AG10803 (cell line): ENCODE measurements around the gene L3MBTL3.
A peak's percentile ranks its signal among the peaks of the same experiment; 100 is the strongest.

Experiments used
- DNase-seq: peaks from one replicate; pipeline ENCODE4 v3.0.0; 2010; ENCODE audit warnings: low read depth
- H3K4me3 ChIP-seq: 2 replicates; pipeline ENCODE4 v1.5.1; 2011; ENCODE audit warnings: mild to moderate bottlenecking, low read length, control low read depth
- TF ChIP-seq, protein P1 (sequence below): conservative IDR thresholded peaks from 2 replicates; pipeline ENCODE4 v1.5.1; 2011; ENCODE audit warnings: mild to moderate bottlenecking, low read length, control low read depth, inconsistent platforms

L3MBTL3 gene

DNA sequence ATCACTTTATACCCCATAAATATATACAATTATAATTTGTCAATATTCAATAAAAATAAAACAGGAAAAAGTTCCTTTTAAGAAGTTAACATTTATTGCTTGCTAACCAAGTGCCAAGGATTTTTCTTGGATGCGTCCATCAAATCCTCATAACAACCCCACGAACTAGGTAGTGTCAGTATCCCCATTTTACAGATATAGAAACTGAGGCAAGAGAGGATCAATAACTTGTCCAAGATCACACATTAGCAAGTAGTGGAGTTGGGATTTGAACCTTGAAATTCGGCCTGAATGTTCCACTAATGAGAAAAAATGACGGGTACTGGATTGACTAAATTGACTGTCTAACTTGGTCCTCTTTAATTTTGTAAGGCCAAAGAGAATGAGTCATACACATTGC lies 5.7 kb upstream of the L3MBTL3 start:
- no peak for DNase-seq
- TF ChIP-seq, protein P1, sequence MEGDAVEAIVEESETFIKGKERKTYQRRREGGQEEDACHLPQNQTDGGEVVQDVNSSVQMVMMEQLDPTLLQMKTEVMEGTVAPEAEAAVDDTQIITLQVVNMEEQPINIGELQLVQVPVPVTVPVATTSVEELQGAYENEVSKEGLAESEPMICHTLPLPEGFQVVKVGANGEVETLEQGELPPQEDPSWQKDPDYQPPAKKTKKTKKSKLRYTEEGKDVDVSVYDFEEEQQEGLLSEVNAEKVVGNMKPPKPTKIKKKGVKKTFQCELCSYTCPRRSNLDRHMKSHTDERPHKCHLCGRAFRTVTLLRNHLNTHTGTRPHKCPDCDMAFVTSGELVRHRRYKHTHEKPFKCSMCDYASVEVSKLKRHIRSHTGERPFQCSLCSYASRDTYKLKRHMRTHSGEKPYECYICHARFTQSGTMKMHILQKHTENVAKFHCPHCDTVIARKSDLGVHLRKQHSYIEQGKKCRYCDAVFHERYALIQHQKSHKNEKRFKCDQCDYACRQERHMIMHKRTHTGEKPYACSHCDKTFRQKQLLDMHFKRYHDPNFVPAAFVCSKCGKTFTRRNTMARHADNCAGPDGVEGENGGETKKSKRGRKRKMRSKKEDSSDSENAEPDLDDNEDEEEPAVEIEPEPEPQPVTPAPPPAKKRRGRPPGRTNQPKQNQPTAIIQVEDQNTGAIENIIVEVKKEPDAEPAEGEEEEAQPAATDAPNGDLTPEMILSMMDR = no peak

DNA sequence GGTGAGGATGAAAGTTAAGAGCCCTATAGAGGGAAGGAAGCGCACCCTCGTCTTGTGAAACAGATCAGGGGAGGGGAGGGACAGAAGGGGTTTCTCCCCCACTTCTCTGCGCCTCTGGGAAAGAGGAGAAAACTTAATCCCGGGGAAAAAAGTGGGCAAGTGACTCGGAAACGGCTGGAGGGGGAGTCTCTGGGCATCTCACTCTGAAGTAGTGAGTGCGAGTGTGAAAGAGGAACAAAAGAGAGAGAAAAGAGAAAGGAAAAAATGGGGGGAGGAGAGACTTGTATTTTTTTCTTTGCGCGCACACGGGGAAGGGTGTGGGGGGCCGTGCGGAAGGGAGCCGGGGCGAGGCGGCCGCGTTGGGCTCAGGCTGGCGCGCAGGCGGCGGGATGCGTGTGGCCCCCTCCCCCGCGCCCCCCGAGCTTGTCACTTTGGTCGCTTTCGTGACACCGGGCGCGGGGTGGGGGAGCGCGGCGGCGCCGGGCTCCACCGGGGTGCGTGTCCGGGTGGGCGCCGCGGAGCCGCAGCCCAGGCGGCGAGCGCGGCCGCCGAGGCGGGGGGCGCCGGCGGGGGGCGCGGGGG lies 454 bp downstream of the L3MBTL3 start:
- TF ChIP-seq, protein P1 = no peak
- peak overlapping the region; percentile 89 for H3K4me3 ChIP-seq
- DNase-seq = peak; percentile 8

More for the DNA sequence above, 5.7 kb upstream of the L3MBTL3 start:
- no peak overlapping the region for H3K4me3 ChIP-seq

DNA sequence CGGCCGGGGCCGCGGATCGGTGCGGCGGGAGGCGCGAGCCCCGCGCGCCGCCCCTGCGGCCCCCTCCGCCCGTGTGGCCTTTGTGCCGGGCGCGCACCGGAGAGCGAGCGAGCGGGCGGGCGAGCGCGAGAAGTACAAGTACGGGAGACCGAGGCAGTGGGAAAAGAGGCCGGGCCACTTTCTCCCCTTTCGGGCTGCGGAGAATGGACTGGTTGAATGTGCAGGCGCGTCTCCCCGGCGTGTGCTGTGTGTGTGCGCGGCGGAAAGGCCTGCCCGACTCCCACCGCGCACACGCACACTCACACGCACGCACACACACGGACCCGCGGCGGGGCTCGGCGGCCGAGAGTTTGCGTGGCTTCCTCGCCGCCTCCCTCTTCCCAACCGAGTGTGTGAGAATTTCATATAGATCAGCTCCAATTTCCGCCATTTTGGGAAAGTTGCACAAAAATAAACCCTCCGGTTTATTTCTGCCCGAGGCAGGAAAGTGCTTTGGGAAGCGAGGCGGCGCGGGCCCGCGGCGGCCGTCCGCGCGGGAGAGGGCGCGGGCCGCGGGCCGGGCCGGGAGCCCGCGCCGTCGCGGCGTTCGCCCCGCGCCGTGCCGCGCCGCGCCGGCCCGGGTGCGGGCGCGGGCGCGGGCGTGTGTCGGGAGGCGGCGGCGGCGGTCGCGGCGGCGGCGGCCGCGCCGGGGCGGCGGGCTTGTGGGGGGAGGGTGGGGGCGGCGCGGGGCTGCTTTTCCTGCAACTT lies 1.1 kb downstream of the L3MBTL3 start:
- TF ChIP-seq, protein P1 = no peak
- DNase-seq = peak; percentile 45

DNA sequence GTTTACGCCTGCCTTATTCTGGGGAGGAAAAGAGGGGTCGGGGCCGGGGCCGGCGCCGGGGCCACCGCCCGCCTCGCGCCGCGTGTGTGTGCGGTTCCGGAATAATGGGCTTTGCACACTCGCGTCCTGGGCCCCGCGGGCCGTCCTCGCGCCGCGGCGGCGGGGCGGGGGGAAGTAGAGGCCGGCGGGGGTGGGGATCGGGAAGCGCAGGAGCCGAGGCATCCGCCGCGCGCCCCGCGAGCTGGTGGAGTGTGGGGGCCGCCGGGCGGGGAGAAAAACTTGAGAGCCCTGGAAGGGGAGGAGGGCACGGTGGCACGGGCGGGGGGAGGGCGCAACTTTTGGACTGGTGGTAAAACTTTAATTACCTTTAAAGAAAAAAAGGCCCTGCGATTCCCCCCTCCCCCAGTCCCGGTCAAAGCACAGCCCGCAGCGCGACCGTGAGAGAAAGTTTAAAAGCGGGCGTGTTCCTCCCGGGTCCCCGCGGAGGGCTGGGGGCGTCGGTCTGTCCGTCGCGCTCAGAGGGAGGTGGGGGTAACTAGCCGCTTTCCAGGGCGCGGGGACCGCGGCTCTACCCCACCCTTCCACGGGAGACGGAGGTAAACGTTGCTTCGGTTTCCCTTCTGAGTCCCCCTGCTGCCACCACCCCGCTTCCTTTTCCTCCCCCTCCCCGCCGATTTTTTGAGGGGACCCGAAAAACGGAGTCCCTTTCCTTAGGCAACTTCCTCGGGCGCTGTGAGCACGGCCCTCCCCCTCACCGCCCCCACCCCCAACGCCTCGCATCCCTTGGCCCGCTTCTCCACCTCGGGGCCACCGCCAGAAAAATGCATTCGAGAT lies 1.9 kb downstream of the L3MBTL3 start:
- TF ChIP-seq, protein P1 = no peak
- DNase-seq = peak; percentile 7
- H3K4me3 ChIP-seq = peak overlapping the region; percentile 82

More for the DNA sequence above, 1.1 kb downstream of the L3MBTL3 start:
- peak overlapping the region; percentile 82 for H3K4me3 ChIP-seq

DNA sequence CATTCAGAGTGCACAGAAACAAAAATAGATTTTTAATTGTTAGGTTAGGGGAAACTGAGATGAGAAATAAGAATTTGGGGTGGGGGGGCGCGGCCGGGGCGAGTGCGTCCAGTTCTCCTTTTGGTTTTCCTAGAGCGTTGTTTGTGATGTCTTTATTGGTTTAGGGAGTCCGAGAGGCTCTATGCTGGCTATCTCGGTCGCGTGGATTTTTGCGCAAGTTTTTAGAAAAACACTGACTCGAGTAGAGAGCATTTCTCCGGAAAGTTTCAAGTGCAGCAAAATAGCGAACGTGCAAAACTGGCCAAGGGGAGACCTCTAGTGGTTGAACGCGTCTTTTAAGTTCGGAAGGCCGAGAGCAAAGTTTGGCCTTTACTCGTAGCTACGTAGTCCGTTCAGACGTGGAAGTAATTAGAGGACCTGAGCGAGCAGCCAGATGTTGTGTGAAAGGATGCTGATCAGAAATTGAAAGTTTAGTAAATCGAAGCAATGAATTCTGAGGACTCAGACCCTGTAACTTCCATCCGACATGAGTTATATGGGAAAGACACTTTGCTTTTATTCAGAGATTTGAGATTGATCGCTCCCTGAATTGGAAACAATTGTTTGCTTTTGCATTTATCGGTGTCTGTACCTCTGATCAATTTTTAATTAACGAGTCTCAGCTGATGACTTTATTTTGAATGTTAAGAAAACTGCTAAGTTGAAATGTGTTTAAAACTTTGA lies 2.7 kb downstream of the L3MBTL3 start:
- peak; percentile 93 for DNase-seq
- TF ChIP-seq, protein P1 = peak; percentile 93
- peak overlapping the region; percentile 82 for H3K4me3 ChIP-seq

DNA sequence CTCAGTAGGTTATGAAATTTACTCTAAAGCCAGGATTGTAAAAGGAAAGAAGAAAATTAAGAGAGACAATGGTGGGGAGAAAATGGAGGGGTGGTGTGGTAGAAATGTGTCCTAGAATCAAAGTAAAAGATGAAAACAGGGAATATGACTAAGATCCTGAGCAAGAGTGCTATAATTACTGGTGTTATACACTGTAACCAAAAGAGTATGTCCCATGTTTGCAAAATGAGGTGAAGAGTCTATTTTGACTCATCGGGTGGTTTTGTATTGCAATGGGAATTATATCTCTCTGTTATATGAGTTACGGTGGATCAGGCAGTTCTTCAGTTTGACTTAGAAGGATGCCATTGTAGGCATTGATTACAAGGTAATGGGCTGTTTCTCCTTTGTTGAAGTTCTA lies 8.5 kb downstream of the L3MBTL3 start:
- no peak overlapping the region for H3K4me3 ChIP-seq
- no peak for DNase-seq
- TF ChIP-seq, protein P1 = no peak
